HG03354 (cell line): ENCODE results near the gene ABHD5.

Experiments used
- ATAC-seq: cut with Tn5 transposase; IDR thresholded peaks from one replicate; pipeline ENCODE4 v1.9.1; 2021; ENCODE audit warnings: mild to moderate bottlenecking; ENCODE audit not compliant: unreplicated experiment, poor library complexity, severe bottlenecking

The ABHD5 gene

GRCh38 chr3:43770426-43771103 is 79.8 kb downstream of the ABHD5 start:
- ATAC-seq: no peak

GRCh38 chr3:43771610-43772009 is 80.9 kb downstream of the ABHD5 start:
- no peak for ATAC-seq

- ATAC-seq: no peak
Observed at GRCh38 chr3:43773273-43774094, 82.7 kb downstream of the ABHD5 start.

GRCh38 chr3:43774799-43775198 is 84.1 kb downstream of the ABHD5 start:
- ATAC-seq: no peak

- ATAC-seq: no peak
Observed at GRCh38 chr3:43776101-43776500, 85.4 kb downstream of the ABHD5 start.

- ATAC-seq: no peak
Observed at GRCh38 chr3:43779850-43780249, 89.1 kb downstream of the ABHD5 start.

GRCh38 chr3:43782541-43782940 is 91.8 kb downstream of the ABHD5 start:
- no peak for ATAC-seq
